ENCODE measurements around the gene IFT81. TPM values are rescaled to one million over a fixed set of nuclear protein-coding genes. Genes with fewer than 3 reads are reported as not detected.

IFT81 gene
- total and polyA plus RNA-seq, 8 donors: 2.0 to 50.2 (median 6.9) TPM

DNA sequence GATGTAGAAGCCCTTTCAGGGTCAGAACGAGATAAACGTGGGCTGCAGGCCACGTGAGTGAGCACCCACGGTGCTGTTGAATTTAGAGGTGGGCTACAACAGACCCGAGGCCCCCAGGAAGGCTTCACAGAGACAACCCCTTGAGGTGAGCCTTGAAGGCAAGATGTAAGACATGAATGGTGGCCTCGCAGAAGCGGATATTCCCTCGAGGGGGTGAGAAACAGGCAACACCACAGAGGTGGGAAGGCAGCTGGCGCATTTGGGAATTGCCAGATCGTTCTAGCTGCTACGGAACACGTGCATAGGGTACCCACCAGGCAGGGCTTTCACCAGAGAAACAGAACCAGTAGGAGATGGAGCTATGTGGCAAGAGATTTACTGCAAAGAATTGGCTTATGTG, 134.3 kb downstream of the IFT81 start:
- intact Hi-C loops (cut with DNase I; ENCODE audit: low total_unique reads): no loop called here
- 91 to 95% (median 93%) methylated on average over 12 of the region's 12 CpGs for WGBS, 5 donors
- H3K9me3 ChIP-seq: no peaks in the 10 kb centered on the region

DNA sequence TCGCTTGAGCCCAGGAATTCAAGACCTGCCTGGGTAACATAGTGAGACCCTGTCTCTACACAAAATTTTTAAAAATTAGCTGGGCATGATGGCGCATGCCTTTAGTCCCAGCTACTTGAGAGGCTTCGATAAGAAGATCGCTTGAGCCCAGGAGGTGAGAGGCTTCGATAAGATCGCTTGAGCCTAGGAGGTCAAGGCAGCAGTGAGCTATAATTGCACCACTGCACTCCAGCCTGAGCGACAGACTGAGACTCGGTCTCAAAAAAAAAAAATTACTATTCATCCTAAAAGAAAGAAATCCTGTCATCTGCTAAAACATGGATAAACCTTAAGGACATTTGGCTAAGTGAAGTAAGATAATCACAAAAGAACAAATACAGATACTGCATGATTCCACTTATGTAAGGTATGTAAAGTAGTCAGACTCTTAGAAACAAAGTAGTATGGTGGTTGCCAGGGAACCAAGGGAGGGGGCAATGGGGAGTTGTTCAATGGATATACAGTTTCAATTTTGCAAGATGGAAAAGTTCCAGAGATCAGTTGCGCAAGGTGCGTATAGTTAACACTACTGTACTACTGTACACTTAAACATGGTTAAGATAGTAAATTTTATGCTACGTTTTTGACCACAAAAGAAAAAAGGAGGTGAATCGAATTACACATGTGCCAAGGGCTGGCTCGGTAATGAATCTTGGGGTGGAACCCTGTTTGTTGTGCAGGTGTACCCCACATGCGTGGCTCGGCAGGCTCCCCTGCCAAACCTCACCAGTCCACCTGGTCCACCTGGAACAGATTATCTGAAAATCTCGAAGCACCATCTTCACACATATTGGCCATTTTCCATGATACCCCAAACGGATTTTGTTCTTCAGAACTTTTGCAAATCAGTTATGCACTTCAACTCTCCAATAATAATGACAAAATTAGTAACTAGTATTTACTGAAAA, 138.6 kb downstream of the IFT81 start:
- peaks cover 0 to 14% (median 12%) of the 10 kb centered on the region in 4 donors for H3K4me1 ChIP-seq
- TF ChIP-seq, protein P1, sequence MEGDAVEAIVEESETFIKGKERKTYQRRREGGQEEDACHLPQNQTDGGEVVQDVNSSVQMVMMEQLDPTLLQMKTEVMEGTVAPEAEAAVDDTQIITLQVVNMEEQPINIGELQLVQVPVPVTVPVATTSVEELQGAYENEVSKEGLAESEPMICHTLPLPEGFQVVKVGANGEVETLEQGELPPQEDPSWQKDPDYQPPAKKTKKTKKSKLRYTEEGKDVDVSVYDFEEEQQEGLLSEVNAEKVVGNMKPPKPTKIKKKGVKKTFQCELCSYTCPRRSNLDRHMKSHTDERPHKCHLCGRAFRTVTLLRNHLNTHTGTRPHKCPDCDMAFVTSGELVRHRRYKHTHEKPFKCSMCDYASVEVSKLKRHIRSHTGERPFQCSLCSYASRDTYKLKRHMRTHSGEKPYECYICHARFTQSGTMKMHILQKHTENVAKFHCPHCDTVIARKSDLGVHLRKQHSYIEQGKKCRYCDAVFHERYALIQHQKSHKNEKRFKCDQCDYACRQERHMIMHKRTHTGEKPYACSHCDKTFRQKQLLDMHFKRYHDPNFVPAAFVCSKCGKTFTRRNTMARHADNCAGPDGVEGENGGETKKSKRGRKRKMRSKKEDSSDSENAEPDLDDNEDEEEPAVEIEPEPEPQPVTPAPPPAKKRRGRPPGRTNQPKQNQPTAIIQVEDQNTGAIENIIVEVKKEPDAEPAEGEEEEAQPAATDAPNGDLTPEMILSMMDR (IDR thresholded peaks at IDR 0.05): no peak
- TF ChIP-seq EP300 (IDR thresholded peaks at IDR 0.05) (no peak), POLR2AphosphoS5 (IDR thresholded peaks at IDR 0.05) (no peak), POLR2A (IDR thresholded peaks at IDR 0.05) (no peak)
- H3K36me3 ChIP-seq: no peaks in the 10 kb centered on the region
- intact Hi-C loops (cut with DNase I; ENCODE audit: low total_unique reads): no loop called here
- H3K27me3 ChIP-seq: no peaks in the 10 kb centered on the region
- no peak overlapping the region for H3K4me3 ChIP-seq
- WGBS, 5 donors: 67 to 75% (median 68%) methylated on average over 17 of the region's 17 CpGs
- no peak for DNase-seq
- no peaks in the 10 kb centered on the region for H3K9me3 ChIP-seq
- H3K27ac ChIP-seq: no peak overlapping the region

More for the DNA sequence above, 134.3 kb downstream of the IFT81 start:
- no peaks in the 10 kb centered on the region for H3K27me3 ChIP-seq
- H3K4me1 ChIP-seq: peaks cover 4 to 18% (median 5%) of the 10 kb centered on the region in 4 donors
- TF ChIP-seq EP300 (IDR thresholded peaks at IDR 0.05) (no peak), POLR2A (IDR thresholded peaks at IDR 0.05) (no peak), POLR2AphosphoS5 (IDR thresholded peaks at IDR 0.05) (no peak)
- TF ChIP-seq, protein P1 (IDR thresholded peaks at IDR 0.05): no peak
- H3K27ac ChIP-seq: no peak overlapping the region
- no peak overlapping the region for H3K4me3 ChIP-seq
- DNase-seq: no peak
- no peaks in the 10 kb centered on the region for H3K36me3 ChIP-seq

DNA sequence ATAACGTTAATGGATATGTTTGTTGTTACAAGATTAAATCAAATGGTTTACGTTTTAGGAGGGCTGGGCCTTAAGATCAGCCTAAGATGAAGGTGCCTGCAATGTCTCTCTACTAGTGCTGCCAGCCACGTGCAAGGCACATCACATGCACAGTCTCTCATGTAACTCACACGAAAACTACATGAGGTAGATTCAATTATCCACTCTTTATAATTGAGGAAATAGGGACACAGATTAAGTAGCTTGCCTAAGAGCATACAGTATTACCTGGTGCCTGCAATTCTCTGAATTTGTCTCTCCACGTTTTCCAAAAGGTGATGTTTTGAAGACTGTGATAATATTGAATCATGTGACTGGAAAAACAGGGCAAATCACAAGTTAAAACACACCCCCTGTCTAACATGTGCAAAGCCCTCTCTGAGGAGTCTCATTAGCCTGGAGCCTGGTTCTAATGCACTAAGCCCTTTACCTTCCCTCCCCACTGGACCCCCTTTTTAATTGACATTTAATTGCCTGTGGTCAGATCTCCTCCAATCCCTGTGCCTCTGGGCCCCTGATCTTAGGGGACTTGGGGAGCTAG, 142.3 kb downstream of the IFT81 start:
- intact Hi-C loops (cut with DNase I; ENCODE audit: low total_unique reads): no loop called here
- Histone ChIP-seq H3K27me3 (no peaks in the 10 kb centered on the region), H3K36me3 (no peaks in the 10 kb centered on the region), H3K9me3 (no peaks in the 10 kb centered on the region), H3K27ac (peak overlapping the region in 3 of 5 donors; percentile 44 to 68 (median 58)), H3K4me1 (peaks cover 16 to 46% (median 34%) of the 10 kb centered on the region in 4 donors), H3K4me3 (no peak overlapping the region)
- TF ChIP-seq, protein P1 (IDR thresholded peaks at IDR 0.05): no peak
- TF ChIP-seq POLR2A (IDR thresholded peaks at IDR 0.05) (no peak), POLR2AphosphoS5 (IDR thresholded peaks at IDR 0.05) (no peak), EP300 (IDR thresholded peaks at IDR 0.05) (no peak)
- 57 to 71% (median 61%) methylated on average over 5 of the region's 5 CpGs for WGBS, 5 donors
- DNase-seq: no peak

DNA sequence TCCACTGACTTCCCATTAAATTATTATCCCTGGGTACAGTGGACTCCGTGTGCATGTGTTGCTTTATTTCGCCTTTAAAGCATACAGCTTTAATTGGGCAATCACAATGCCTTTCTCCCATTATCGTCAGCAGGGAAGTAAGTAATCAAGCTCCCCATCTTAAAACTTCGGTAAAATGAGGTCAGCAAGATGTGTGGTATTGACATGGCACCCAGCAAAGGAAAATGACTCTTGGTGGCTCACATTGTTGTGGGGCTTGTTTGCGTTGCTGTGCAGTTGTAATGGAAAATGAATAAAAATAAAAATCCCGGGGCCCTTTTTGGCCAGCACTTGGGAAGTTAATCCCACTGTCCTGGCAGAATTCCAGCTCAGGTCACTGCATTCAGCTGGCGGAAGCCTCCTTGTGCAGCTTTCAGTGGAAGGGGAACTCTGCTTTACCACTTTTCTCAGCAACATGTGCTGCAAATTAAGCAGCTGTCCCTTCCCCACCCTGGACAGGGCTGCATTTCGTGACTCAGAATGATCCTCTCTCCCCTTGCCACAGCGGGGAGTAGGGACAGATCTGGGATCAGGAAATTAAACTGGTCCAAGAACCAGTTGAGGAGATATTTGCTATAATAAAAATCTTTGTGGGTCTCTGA, 142.9 kb downstream of the IFT81 start:
- H3K27ac ChIP-seq: peak overlapping the region in 4 of 5 donors; percentile 2 to 68 (median 51)
- intact Hi-C loops (cut with DNase I; ENCODE audit: low total_unique reads): no loop called here

More for the DNA sequence above, 142.9 kb downstream of the IFT81 start:
- no peaks in the 10 kb centered on the region for H3K36me3 ChIP-seq
- H3K27me3 ChIP-seq: no peaks in the 10 kb centered on the region
- 17 to 31% (median 28%) methylated on average over 9 of the region's 9 CpGs for WGBS, 5 donors
- peaks cover 16 to 46% (median 36%) of the 10 kb centered on the region in 4 donors for H3K4me1 ChIP-seq
- TF ChIP-seq, protein P1 (IDR thresholded peaks at IDR 0.05): no peak
- TF ChIP-seq POLR2A (IDR thresholded peaks at IDR 0.05) (no peak), EP300 (IDR thresholded peaks at IDR 0.05) (no peak), POLR2AphosphoS5 (IDR thresholded peaks at IDR 0.05) (no peak)
- peak in 1 of 2 donors; percentile 87 for DNase-seq
- no peak overlapping the region for H3K4me3 ChIP-seq
- H3K9me3 ChIP-seq: no peaks in the 10 kb centered on the region

Measured in stomach (tissue), 9 donors.